Epithelial cell of proximal tubule (primary cell): ENCODE measurements around the gene IL1RAPL2. TPM values are rescaled to one million over a fixed set of nuclear protein-coding genes. Genes with fewer than 3 reads are reported as not detected.

Source experiments
- DNase-seq: peaks from one replicate; pipeline ENCODE4 v3.0.0-alpha.2; 2011; ENCODE audit warnings: low read depth
- H3K4me3 ChIP-seq: 2 replicates; pipeline ENCODE4 v1.5.1; 2011; ENCODE audit warnings: low read depth, mild to moderate bottlenecking, low read length
- total RNA-seq: library from RNA; depleted of rRNA; stranded (reverse); fragments of >200 nt; gene quantifications from 2 replicates; pipeline ENCODE4 v1.2.3, GENCODE V29; 2015
- TF ChIP-seq, protein P1 (sequence below): conservative IDR thresholded peaks from 2 replicates; pipeline ENCODE4 v1.5.1; 2012; ENCODE audit warnings: low read depth, mild to moderate bottlenecking, low read length

Gene IL1RAPL2
- total RNA-seq, 1 donor from 2014 or later: not detected

GRCh38 chrX:105636667-105637066 lies 1070.7 kb downstream of the IL1RAPL2 start:
- DNase-seq: no peak
- no peak overlapping the region for H3K4me3 ChIP-seq
- TF ChIP-seq, protein P1, sequence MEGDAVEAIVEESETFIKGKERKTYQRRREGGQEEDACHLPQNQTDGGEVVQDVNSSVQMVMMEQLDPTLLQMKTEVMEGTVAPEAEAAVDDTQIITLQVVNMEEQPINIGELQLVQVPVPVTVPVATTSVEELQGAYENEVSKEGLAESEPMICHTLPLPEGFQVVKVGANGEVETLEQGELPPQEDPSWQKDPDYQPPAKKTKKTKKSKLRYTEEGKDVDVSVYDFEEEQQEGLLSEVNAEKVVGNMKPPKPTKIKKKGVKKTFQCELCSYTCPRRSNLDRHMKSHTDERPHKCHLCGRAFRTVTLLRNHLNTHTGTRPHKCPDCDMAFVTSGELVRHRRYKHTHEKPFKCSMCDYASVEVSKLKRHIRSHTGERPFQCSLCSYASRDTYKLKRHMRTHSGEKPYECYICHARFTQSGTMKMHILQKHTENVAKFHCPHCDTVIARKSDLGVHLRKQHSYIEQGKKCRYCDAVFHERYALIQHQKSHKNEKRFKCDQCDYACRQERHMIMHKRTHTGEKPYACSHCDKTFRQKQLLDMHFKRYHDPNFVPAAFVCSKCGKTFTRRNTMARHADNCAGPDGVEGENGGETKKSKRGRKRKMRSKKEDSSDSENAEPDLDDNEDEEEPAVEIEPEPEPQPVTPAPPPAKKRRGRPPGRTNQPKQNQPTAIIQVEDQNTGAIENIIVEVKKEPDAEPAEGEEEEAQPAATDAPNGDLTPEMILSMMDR: no peak

DNA sequence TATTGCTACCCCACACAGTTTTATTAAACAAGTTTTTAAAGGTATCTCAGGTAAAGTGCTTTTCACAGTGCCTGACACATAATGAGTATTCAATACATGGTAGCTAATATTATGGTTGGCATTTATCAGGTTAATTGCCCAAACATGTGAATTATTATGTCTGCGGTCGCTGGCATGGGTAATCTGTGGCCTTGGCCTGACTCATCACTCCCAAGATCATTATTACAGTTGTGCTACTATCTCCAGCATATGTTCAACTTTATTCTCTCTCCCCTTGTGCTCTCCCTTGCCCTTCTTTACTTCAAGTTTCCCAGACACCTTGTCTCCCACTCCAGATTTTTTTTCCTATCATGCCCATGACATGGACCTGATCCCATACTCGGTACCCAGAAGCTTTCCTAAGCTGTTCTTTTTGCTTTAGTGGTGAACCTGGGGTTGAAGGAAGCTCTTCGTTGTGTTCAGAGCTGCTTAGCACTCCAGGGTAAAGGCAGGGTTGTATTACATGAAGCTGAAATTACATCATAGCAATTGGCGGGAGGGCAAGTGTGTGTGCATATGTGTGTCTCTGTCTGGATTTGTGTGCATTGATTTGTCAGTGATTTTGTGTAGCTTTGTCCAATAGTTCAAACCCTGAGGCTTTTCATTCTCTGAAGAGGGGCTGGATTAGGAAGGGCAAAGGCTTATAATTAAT lies 1079.8 kb downstream of the IL1RAPL2 start:
- H3K4me3 ChIP-seq: no peak overlapping the region
- DNase-seq: no peak
- TF ChIP-seq, protein P1: no peak

- no peak for DNase-seq
- no peak overlapping the region for H3K4me3 ChIP-seq
- TF ChIP-seq, protein P1: no peak
These were observed 1080.8 kb downstream of the IL1RAPL2 start for GRCh38 chrX:105646592-105647372.

DNA sequence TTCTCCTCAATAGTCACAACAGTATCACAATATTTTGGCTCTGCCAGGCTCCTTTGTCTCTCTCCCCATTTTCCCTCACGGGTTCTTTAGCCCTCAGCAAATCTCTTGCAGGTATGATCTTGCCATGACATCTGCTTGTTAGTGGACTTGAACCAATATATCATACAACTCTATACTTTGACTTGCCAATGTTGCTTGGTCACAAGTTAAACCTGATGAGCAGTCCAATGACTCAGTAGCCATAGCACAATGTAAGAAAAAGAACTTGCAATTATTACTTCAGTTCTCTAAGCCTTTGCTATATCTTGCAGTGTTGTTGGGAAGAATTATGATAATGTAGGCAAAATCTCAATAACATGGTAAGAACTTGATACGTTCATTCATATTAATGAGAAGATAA lies 1081.8 kb downstream of the IL1RAPL2 start:
- DNase-seq: no peak
- TF ChIP-seq, protein P1: no peak
- H3K4me3 ChIP-seq: no peak overlapping the region

GRCh38 chrX:105648732-105649131 lies 1082.7 kb downstream of the IL1RAPL2 start:
- no peak overlapping the region for H3K4me3 ChIP-seq
- TF ChIP-seq, protein P1: no peak
- DNase-seq: no peak

DNA sequence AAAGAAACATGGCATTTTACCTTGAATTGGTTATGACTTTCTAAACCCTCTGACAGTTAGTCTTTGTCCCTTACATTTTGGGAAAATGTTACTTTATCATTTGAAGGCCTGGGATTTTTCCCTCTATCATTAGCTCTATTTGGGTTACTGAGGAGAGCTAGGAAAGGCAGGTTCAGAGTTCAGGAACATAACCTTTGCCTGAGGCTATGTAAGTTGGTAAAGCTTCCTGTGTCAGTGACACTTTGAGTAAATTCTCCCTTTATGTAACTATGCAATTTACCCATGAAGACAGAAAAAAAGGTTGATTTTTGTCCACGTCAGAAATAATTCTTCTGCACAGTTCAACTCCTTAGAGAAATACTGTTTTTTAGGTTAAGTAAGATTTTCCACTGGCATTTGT lies 1084.6 kb downstream of the IL1RAPL2 start:
- H3K4me3 ChIP-seq: no peak overlapping the region
- TF ChIP-seq, protein P1: no peak
- no peak for DNase-seq
